K562 (cell line): Measurements from ENCODE around the gene CSNK1G1. TPM values are rescaled to one million over a fixed set of nuclear protein-coding genes. Genes with fewer than 3 reads are reported as not detected.

ENCODE experiments used
- ATAC-seq: fragments of 200-7000 bp; cut with Tn5 transposase; 3 replicates; pipeline ENCODE4 v1.9.1; 2020; ENCODE audit warnings: moderate library complexity
- BruUV-seq: library from RNA; stranded (reverse); fragments of 400-500 nt; replicated peaks from 2 replicates; lab custom pipeline; 2021; lab: Mats Ljungman, UMichigan
- CTCF ChIA-PET: fragments of 300-600 bp; formaldehyde crosslinking; extraction: SDS; loops from one replicate; lab custom pipeline; 2021; ENCODE audit warnings: low intra/inter-chr PET ratio; lab: Yijun Ruan, JAX
- POLR2A ChIA-PET: fragments of 300-600, 350-650 bp; sonication (Branson Sonifier 250); formaldehyde crosslinking; extraction: SDS; loops from one replicate; lab custom pipeline; 2021; ENCODE audit warnings: antibody characterized with exemption, inconsistent platforms; lab: Yijun Ruan, JAX
- DNase-seq, 4 experiments: peaks; one replicate each; pipeline versions ENCODE4 v3.0.0 to v3.0.0-alpha.2; 2011 to 2018; ENCODE audit warnings: low spot score in 3 of 4, mixed read lengths in 3 of 4; ENCODE audit errors: extremely low read depth in 1 of 4
- FAIRE-seq: peaks from 2 replicates; lab custom pipeline; 2011; peaks lifted over from hg19 to GRCh38; lab: Jason Lieb, UNC
- H2AFZ ChIP-seq: 2 replicates; pipeline ENCODE4 v1.6.0; 2011; ENCODE audit warnings: low read depth, low read length, control low read depth, inconsistent platforms
- H3K27ac ChIP-seq: fragments of 200-600 bp; 3 replicates; pipeline ENCODE4 v1.8.0; 2011; ENCODE audit warnings: low read depth, mild to moderate bottlenecking, control low read depth, inconsistent platforms, low read length, moderate library complexity, mixed read lengths; ENCODE audit errors: extremely low read depth
- H3K27me3 ChIP-seq, 2 experiments: fragments of 300-600 bp in 1 of 2; 2 replicates in 1 of 2; 3 replicates in 1 of 2; pipeline versions ENCODE4 v1.6.0 to v1.8.0; 2011; ENCODE audit warnings: inconsistent platforms in 2 of 2, low read length in 2 of 2, mild to moderate bottlenecking in 1 of 2, mixed read lengths in 1 of 2, moderate library complexity in 1 of 2; ENCODE audit not compliant: control insufficient read depth in 2 of 2, insufficient read depth in 2 of 2
- H3K36me3 ChIP-seq: fragments of 300-600 bp; 3 replicates; pipeline ENCODE4 v1.8.0; 2011; ENCODE audit warnings: mild to moderate bottlenecking, low read length, inconsistent platforms; ENCODE audit not compliant: control insufficient read depth, insufficient read depth
- H3K4me1 ChIP-seq, 2 experiments: fragments of 200-600 bp in 1 of 2; replicated peaks in 1 of 2; 2 replicates in 1 of 2; 3 replicates in 1 of 2; pipeline versions ENCODE4 v1.5.1 to v1.8.0; 2011; ENCODE audit warnings: inconsistent platforms in 2 of 2, low read length in 2 of 2, mild to moderate bottlenecking in 1 of 2, mixed read lengths in 1 of 2, moderate library complexity in 1 of 2; ENCODE audit not compliant: control insufficient read depth in 2 of 2, insufficient read depth in 2 of 2
- H3K4me2 ChIP-seq: 2 replicates; pipeline ENCODE4 v1.6.1; 2011; ENCODE audit warnings: low read length, control low read depth, inconsistent platforms, mixed read lengths; ENCODE audit not compliant: insufficient read depth
- H3K4me3 ChIP-seq: fragments of 200-600 bp; sonication (generic), shearing (Covaris generic); 2 replicates; pipeline ENCODE4 v1.5.1; 2016; ENCODE audit warnings: control low read depth, inconsistent platforms
- H3K79me2 ChIP-seq: fragments of 200-600 bp; 3 replicates; pipeline ENCODE4 v1.8.0; 2011; ENCODE audit warnings: low read length, inconsistent platforms; ENCODE audit not compliant: control insufficient read depth, insufficient read depth
- H3K9ac ChIP-seq, 2 experiments: 2 replicates each; pipeline versions ENCODE4 v1.6.0 to v1.6.1; 2011; ENCODE audit warnings: low read depth in 2 of 2, low read length in 2 of 2, control low read depth in 1 of 2, inconsistent platforms in 1 of 2, mild to moderate bottlenecking in 1 of 2, mixed read lengths in 1 of 2; ENCODE audit not compliant: insufficient read depth in 1 of 2
- H3K9me1 ChIP-seq: one replicate; pipeline ENCODE4 v1.6.0; 2011; ENCODE audit warnings: inconsistent platforms, mild to moderate bottlenecking, low read length, moderate library complexity; ENCODE audit not compliant: control insufficient read depth, insufficient read depth
- H3K9me3 ChIP-seq: replicated peaks from 2 replicates; pipeline ENCODE4 v1.5.1; 2011; ENCODE audit warnings: low read depth, low read length, inconsistent platforms; ENCODE audit not compliant: control insufficient read depth, insufficient read depth
- H4K20me1 ChIP-seq: replicated peaks from 2 replicates; pipeline ENCODE4 v1.6.1; 2011; ENCODE audit warnings: low read length, inconsistent platforms, mixed read lengths; ENCODE audit not compliant: control insufficient read depth, insufficient read depth
- ATF6 ChIP-seq: sonication (generic); formaldehyde crosslinking; IDR thresholded peaks from 2 replicates; pipeline ENCODE4 v1.4.0; 2020; ENCODE audit warnings: mild to moderate bottlenecking, missing genetic modification reagents
- C11orf30 ChIP-seq: fragments of 450-650 bp; IDR thresholded peaks from 2 replicates; pipeline ENCODE4 v1.6.1; 2016; ENCODE audit warnings: low read depth, mild to moderate bottlenecking
- LARP7 ChIP-seq: fragments of 450-650 bp; IDR thresholded peaks from 2 replicates; pipeline ENCODE4 v1.6.1; 2016
- MCM7 ChIP-seq, 2 experiments: fragments of 450-650 bp; IDR thresholded peaks; 2 replicates each; pipeline ENCODE4 v1.6.1; 2016 to 2018
- NFRKB ChIP-seq: fragments of 450-650 bp; IDR thresholded peaks from 2 replicates; pipeline ENCODE4 v1.6.1; 2016; ENCODE audit warnings: low read depth
- SLC30A9 ChIP-seq: fragments of 250-450 bp; sonication (Bioruptor Pico); IDR thresholded peaks from 2 replicates; pipeline ENCODE4 v1.8.0; 2022; ENCODE audit warnings: mild to moderate bottlenecking, moderate library complexity
- ZFX ChIP-seq: sonication (generic); formaldehyde crosslinking; IDR thresholded peaks from 2 replicates; pipeline ENCODE4 v1.8.0; 2022; ENCODE audit warnings: mild to moderate bottlenecking, missing genetic modification reagents, moderate library complexity
- ZNF717 ChIP-seq: fragments of 250-450 bp; sonication (Bioruptor Pico); IDR thresholded peaks from 2 replicates; pipeline ENCODE4 v1.5.0; 2021
- WGBS: fragments of 100-300 bp; shearing (Covaris generic); methylation state at CpG from one replicate; pipeline ENCODE4 v1.1.6; 2016; ENCODE audit warnings: low coverage, mixed read lengths; ENCODE audit not compliant: insufficient coverage; ENCODE audit errors: missing lambda C conversion rate; 5-methylcytosine and 5-hydroxymethylcytosine counted together
- in situ Hi-C: fragments of 300-500 bp; cut with MboI; formaldehyde crosslinking; loops from 4 replicates; pipeline ENCODE4 v1.15.0; 2018; ENCODE audit warnings: inconsistent platforms, mixed read lengths
- intact Hi-C: fragments of 100-400 bp; cut with micrococcal nuclease; formaldehyde crosslinking; loops from 2 replicates; pipeline ENCODE4 v1.14.2; 2022
- polyA plus RNA-seq, 8 experiments: library from polyadenylated mRNA; depleted of rRNA in 4 of 8; stranded (reverse) in 5 of 8; unstranded in 3 of 8; fragments of >200 nt; fragmentation: Nextera tagmentation in 2 of 8; fragmentation: Illumina TruSeq in 1 of 8; extraction: Ambion mirVana in 2 of 8; extraction: Trizol in 1 of 8; gene quantifications; 2 replicates each; pipeline versions ENCODE4 v1.2.1 to v1.2.3, GENCODE V29; 2011 to 2014; ENCODE audit warnings: inconsistent platforms in 1 of 8, missing spikeins in 1 of 8
- total RNA-seq, 7 experiments: library from RNA; depleted of rRNA in 6 of 7; stranded (reverse); fragments of >200 nt in 6 of 7; fragmentation: Illumina TruSeq in 2 of 7; extraction: Trizol in 2 of 7; gene quantifications; 2 replicates each; pipeline versions ENCODE4 v1.2.1 to v1.2.3, GENCODE V29; 2011 to 2021; ENCODE audit warnings: low replicate concordance in 1 of 7
- TF ChIP-seq, protein P1 (sequence below), 2 experiments: fragments of 450-650 bp; formaldehyde crosslinking in 1 of 2; IDR thresholded peaks; 2 replicates each; pipeline versions ENCODE4 v1.4.0 to v1.6.1; 2014 to 2020; ENCODE audit warnings: mild to moderate bottlenecking in 2 of 2, borderline replicate concordance in 1 of 2, low read depth in 1 of 2

CSNK1G1 gene
- total and polyA plus RNA-seq, 9 of the 15 experiments (the other 6 are each of a cell fraction or from before 2014, with no cell fraction given): 4.5 to 18.5 (median 9.5) TPM

- in situ Hi-C loops: no loop called here
- Histone ChIP-seq H3K79me2 (peaks cover 6% of the 10 kb centered on the region; the same call in 2 of the 3 replicates), H3K9me3 (no peaks in the 10 kb centered on the region), H2AFZ (no peak overlapping the region), H3K9me1 (peaks cover 4% of the 10 kb centered on the region), H3K4me2 (no peak overlapping the region), H3K4me3 (no peak overlapping the region), H3K4me1 (peaks cover 16 to 58% of the 10 kb centered on the region in 2 experiments; a peak in 4 of 5 replicates), H3K27me3 (no peaks in the 10 kb centered on the region), H3K27ac (peak overlapping the region; percentile 45; the same call in 2 of the 3 replicates), H4K20me1 (no peaks in the 10 kb centered on the region; the same call in 1 of the 2 replicates), H3K9ac (peak overlapping the region in 1 of 2 experiments; percentile 82; a peak in 3 of 4 replicates), H3K36me3 (peaks cover 42% of the 10 kb centered on the region)
- ATAC-seq (peak; percentile 88), DNase-seq (peak; percentile 78 to 93 (median 84)), FAIRE-seq (peak; percentile 90)
- no TSS peak for BruUV-seq
- WGBS: 17% methylated on average over 11 of the region's 12 CpGs
- ChIA-PET CTCF (no interaction called here), POLR2A (interaction anchor here (0.5 to 3.3 kb wide), 13 partner anchors 9 to 853 kb away, joined by 3 to 36 read pairs (median 4); partner anchors contain the start of gene PPIB)
- intact Hi-C loops: loop anchor here (2.0 to 10.0 kb wide), 4 partner anchors 59 to 686 kb away; partner anchors contain the start of gene SNX1
- TF ChIP-seq, protein P1, sequence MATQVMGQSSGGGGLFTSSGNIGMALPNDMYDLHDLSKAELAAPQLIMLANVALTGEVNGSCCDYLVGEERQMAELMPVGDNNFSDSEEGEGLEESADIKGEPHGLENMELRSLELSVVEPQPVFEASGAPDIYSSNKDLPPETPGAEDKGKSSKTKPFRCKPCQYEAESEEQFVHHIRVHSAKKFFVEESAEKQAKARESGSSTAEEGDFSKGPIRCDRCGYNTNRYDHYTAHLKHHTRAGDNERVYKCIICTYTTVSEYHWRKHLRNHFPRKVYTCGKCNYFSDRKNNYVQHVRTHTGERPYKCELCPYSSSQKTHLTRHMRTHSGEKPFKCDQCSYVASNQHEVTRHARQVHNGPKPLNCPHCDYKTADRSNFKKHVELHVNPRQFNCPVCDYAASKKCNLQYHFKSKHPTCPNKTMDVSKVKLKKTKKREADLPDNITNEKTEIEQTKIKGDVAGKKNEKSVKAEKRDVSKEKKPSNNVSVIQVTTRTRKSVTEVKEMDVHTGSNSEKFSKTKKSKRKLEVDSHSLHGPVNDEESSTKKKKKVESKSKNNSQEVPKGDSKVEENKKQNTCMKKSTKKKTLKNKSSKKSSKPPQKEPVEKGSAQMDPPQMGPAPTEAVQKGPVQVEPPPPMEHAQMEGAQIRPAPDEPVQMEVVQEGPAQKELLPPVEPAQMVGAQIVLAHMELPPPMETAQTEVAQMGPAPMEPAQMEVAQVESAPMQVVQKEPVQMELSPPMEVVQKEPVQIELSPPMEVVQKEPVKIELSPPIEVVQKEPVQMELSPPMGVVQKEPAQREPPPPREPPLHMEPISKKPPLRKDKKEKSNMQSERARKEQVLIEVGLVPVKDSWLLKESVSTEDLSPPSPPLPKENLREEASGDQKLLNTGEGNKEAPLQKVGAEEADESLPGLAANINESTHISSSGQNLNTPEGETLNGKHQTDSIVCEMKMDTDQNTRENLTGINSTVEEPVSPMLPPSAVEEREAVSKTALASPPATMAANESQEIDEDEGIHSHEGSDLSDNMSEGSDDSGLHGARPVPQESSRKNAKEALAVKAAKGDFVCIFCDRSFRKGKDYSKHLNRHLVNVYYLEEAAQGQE (IDR thresholded peaks at IDR 0.05; ENCODE audit: borderline replicate concordance): peak; percentile 70
- TF ChIP-seq, protein P1 (CRISPR knock-in tag; IDR thresholded peaks at IDR 0.05; ENCODE audit: low read depth): no peak; the same call in 1 of the 2 replicates
- TF ChIP-seq NFRKB: no peak
- TF ChIP-seq C11orf30: no peak
- peak; percentile 54 for TF ChIP-seq ZFX (CRISPR knock-in tag)
- TF ChIP-seq ATF6: no peak
- no peak for TF ChIP-seq ZNF717
- TF ChIP-seq SLC30A9 (CRISPR knock-in tag): no peak
- TF ChIP-seq LARP7: no peak
- TF ChIP-seq MCM7 (IDR thresholded peaks at IDR 0.05): no peak
Observed at GRCh38 chr15:64153480-64154367, 202.2 kb downstream of the CSNK1G1 start.
